Measurements from ENCODE around the gene RAB9A.
A peak's percentile ranks its signal among the peaks of the same experiment; 100 is the strongest.
"Not testable (repeated sequence)": the region's sequence is repeated elsewhere in the genome, so short reads cannot be mapped to it uniquely, and the experiment has no call there.

Gene RAB9A

GRCh38 chrX:13669246-13669737 is 19.6 kb upstream of the RAB9A start:
- no peaks in the 10 kb centered on the region for H3K36me3 ChIP-seq (ENCODE audit: insufficient read depth, low read length)
- peak overlapping the region; percentile 97 for H3K27ac ChIP-seq (ENCODE audit: low read depth, low read length)
- no peaks in the 10 kb centered on the region for H3K79me2 ChIP-seq (ENCODE audit: control insufficient read depth, insufficient read depth, low read length, unreplicated experiment)
- peak overlapping the region; percentile 85 for H2AFZ ChIP-seq (ENCODE audit: low read length, unreplicated experiment)
- peak overlapping the region; percentile 53 for H3K4me3 ChIP-seq (ENCODE audit: low read depth, low read length)
- peaks cover 14% of the 10 kb centered on the region for H3K4me1 ChIP-seq (ENCODE audit: control insufficient read depth, insufficient read depth, low read length, unreplicated experiment)
- H3K27me3 ChIP-seq (ENCODE audit: insufficient read depth, low read length), result no peaks in the 10 kb centered on the region

GRCh38 chrX:13669755-13670154 is 19.2 kb upstream of the RAB9A start:
- H3K27me3 ChIP-seq (ENCODE audit: insufficient read depth, low read length); H3K79me2 ChIP-seq (ENCODE audit: control insufficient read depth, insufficient read depth, low read length, unreplicated experiment); H3K36me3 ChIP-seq (ENCODE audit: insufficient read depth, low read length): not testable (repeated sequence)
- Histone ChIP-seq H3K27ac (ENCODE audit: low read depth, low read length) (peak overlapping the region; percentile 97), H3K4me3 (ENCODE audit: low read depth, low read length) (peak overlapping the region; percentile 53), H2AFZ (ENCODE audit: low read length, unreplicated experiment) (peak overlapping the region; percentile 85), H3K4me1 (ENCODE audit: control insufficient read depth, insufficient read depth, low read length, unreplicated experiment) (peaks cover 13% of the 10 kb centered on the region)

GRCh38 chrX:13670197-13670596 is 18.7 kb upstream of the RAB9A start:
- Histone ChIP-seq H3K27ac (ENCODE audit: low read depth, low read length) (peak overlapping the region; percentile 97; the same call in 1 of the 2 replicates), H3K27me3 (ENCODE audit: insufficient read depth, low read length) (no peaks in the 10 kb centered on the region), H3K36me3 (ENCODE audit: insufficient read depth, low read length) (no peaks in the 10 kb centered on the region)

GRCh38 chrX:13673016-13673415 is 15.9 kb upstream of the RAB9A start:
- Histone ChIP-seq H2AFZ (ENCODE audit: low read length, unreplicated experiment) (no peak overlapping the region), H3K79me2 (ENCODE audit: control insufficient read depth, insufficient read depth, low read length, unreplicated experiment) (no peaks in the 10 kb centered on the region), H3K27me3 (ENCODE audit: insufficient read depth, low read length) (no peaks in the 10 kb centered on the region), H3K36me3 (ENCODE audit: insufficient read depth, low read length) (no peaks in the 10 kb centered on the region), H3K4me3 (ENCODE audit: low read depth, low read length) (no peak overlapping the region), H3K27ac (ENCODE audit: low read depth, low read length) (no peak overlapping the region), H3K4me1 (ENCODE audit: control insufficient read depth, insufficient read depth, low read length, unreplicated experiment) (peaks cover 10% of the 10 kb centered on the region)

More at GRCh38 chrX:13670197-13670596, 18.7 kb upstream of the RAB9A start:
- H3K79me2 ChIP-seq (ENCODE audit: control insufficient read depth, insufficient read depth, low read length, unreplicated experiment), result no peaks in the 10 kb centered on the region
- H3K4me3 ChIP-seq (ENCODE audit: low read depth, low read length), result no peak overlapping the region
- H2AFZ ChIP-seq (ENCODE audit: low read length, unreplicated experiment), result no peak overlapping the region
- H3K4me1 ChIP-seq (ENCODE audit: control insufficient read depth, insufficient read depth, low read length, unreplicated experiment), result peaks cover 10% of the 10 kb centered on the region

GRCh38 chrX:13676885-13677284 is 12.0 kb upstream of the RAB9A start:
- Histone ChIP-seq H3K4me1 (ENCODE audit: control insufficient read depth, insufficient read depth, low read length, unreplicated experiment) (no peaks in the 10 kb centered on the region), H3K79me2 (ENCODE audit: control insufficient read depth, insufficient read depth, low read length, unreplicated experiment) (no peaks in the 10 kb centered on the region), H2AFZ (ENCODE audit: low read length, unreplicated experiment) (no peak overlapping the region), H3K36me3 (ENCODE audit: insufficient read depth, low read length) (no peaks in the 10 kb centered on the region), H3K4me3 (ENCODE audit: low read depth, low read length) (no peak overlapping the region), H3K27me3 (ENCODE audit: insufficient read depth, low read length) (no peaks in the 10 kb centered on the region), H3K27ac (ENCODE audit: low read depth, low read length) (no peak overlapping the region)

GRCh38 chrX:13679700-13680099 is 9.2 kb upstream of the RAB9A start:
- not testable (repeated sequence) for H3K27me3 ChIP-seq (ENCODE audit: insufficient read depth, low read length); H3K27ac ChIP-seq (ENCODE audit: low read depth, low read length); H3K4me1 ChIP-seq (ENCODE audit: control insufficient read depth, insufficient read depth, low read length, unreplicated experiment); H3K4me3 ChIP-seq (ENCODE audit: low read depth, low read length); H3K36me3 ChIP-seq (ENCODE audit: insufficient read depth, low read length); H2AFZ ChIP-seq (ENCODE audit: low read length, unreplicated experiment); H3K79me2 ChIP-seq (ENCODE audit: control insufficient read depth, insufficient read depth, low read length, unreplicated experiment)

- no peak overlapping the region for H3K4me3 ChIP-seq (ENCODE audit: low read depth, low read length)
- no peaks in the 10 kb centered on the region for H3K27me3 ChIP-seq (ENCODE audit: insufficient read depth, low read length)
- no peak overlapping the region for H3K27ac ChIP-seq (ENCODE audit: low read depth, low read length)
- H3K36me3 ChIP-seq (ENCODE audit: insufficient read depth, low read length), result no peaks in the 10 kb centered on the region
- H2AFZ ChIP-seq (ENCODE audit: low read length, unreplicated experiment), result no peak overlapping the region
- peaks cover 4% of the 10 kb centered on the region for H3K4me1 ChIP-seq (ENCODE audit: control insufficient read depth, insufficient read depth, low read length, unreplicated experiment)
- no peaks in the 10 kb centered on the region for H3K79me2 ChIP-seq (ENCODE audit: control insufficient read depth, insufficient read depth, low read length, unreplicated experiment)
Observed at GRCh38 chrX:13681595-13681994, 7.3 kb upstream of the RAB9A start.

- Histone ChIP-seq H3K4me1 (ENCODE audit: control insufficient read depth, insufficient read depth, low read length, unreplicated experiment) (peaks cover 4% of the 10 kb centered on the region), H3K4me3 (ENCODE audit: low read depth, low read length) (no peak overlapping the region), H3K79me2 (ENCODE audit: control insufficient read depth, insufficient read depth, low read length, unreplicated experiment) (peaks cover 4% of the 10 kb centered on the region), H3K27ac (ENCODE audit: low read depth, low read length) (no peak overlapping the region), H2AFZ (ENCODE audit: low read length, unreplicated experiment) (no peak overlapping the region), H3K36me3 (ENCODE audit: insufficient read depth, low read length) (no peaks in the 10 kb centered on the region), H3K27me3 (ENCODE audit: insufficient read depth, low read length) (no peaks in the 10 kb centered on the region)
Observed at GRCh38 chrX:13684361-13684760, 4.6 kb upstream of the RAB9A start.

GRCh38 chrX:13685126-13685763 is 3.7 kb upstream of the RAB9A start:
- no peak overlapping the region for H3K4me3 ChIP-seq (ENCODE audit: low read depth, low read length)
- H2AFZ ChIP-seq (ENCODE audit: low read length, unreplicated experiment), result no peak overlapping the region
- peaks cover 13% of the 10 kb centered on the region for H3K79me2 ChIP-seq (ENCODE audit: control insufficient read depth, insufficient read depth, low read length, unreplicated experiment)
- no peaks in the 10 kb centered on the region for H3K36me3 ChIP-seq (ENCODE audit: insufficient read depth, low read length)
- H3K27me3 ChIP-seq (ENCODE audit: insufficient read depth, low read length), result no peaks in the 10 kb centered on the region
- no peak overlapping the region for H3K27ac ChIP-seq (ENCODE audit: low read depth, low read length)
- peaks cover 5% of the 10 kb centered on the region for H3K4me1 ChIP-seq (ENCODE audit: control insufficient read depth, insufficient read depth, low read length, unreplicated experiment)

GRCh38 chrX:13687203-13687602 is 1.7 kb upstream of the RAB9A start:
- no peak overlapping the region for H2AFZ ChIP-seq (ENCODE audit: low read length, unreplicated experiment)
- no peak overlapping the region for H3K27ac ChIP-seq (ENCODE audit: low read depth, low read length)
- H3K4me3 ChIP-seq (ENCODE audit: low read depth, low read length), result no peak overlapping the region
- peaks cover 19% of the 10 kb centered on the region for H3K4me1 ChIP-seq (ENCODE audit: control insufficient read depth, insufficient read depth, low read length, unreplicated experiment)
- 0 out of 2 replicates have a peak, but pooled peaks cover 4% of the 10 kb centered on the region for H3K36me3 ChIP-seq (ENCODE audit: insufficient read depth, low read length)
- H3K79me2 ChIP-seq (ENCODE audit: control insufficient read depth, insufficient read depth, low read length, unreplicated experiment), result peaks cover 32% of the 10 kb centered on the region
- H3K27me3 ChIP-seq (ENCODE audit: insufficient read depth, low read length), result no peaks in the 10 kb centered on the region

- H3K27me3 ChIP-seq (ENCODE audit: insufficient read depth, low read length), result no peaks in the 10 kb centered on the region
- H3K79me2 ChIP-seq (ENCODE audit: control insufficient read depth, insufficient read depth, low read length, unreplicated experiment), result peaks cover 44% of the 10 kb centered on the region
- 0 out of 2 replicates have a peak, but pooled peaks cover 7% of the 10 kb centered on the region for H3K36me3 ChIP-seq (ENCODE audit: insufficient read depth, low read length)
- peak overlapping the region; percentile 33; the same call in 1 of the 2 replicates for H3K27ac ChIP-seq (ENCODE audit: low read depth, low read length)
- peaks cover 32% of the 10 kb centered on the region for H3K4me1 ChIP-seq (ENCODE audit: control insufficient read depth, insufficient read depth, low read length, unreplicated experiment)
- peak overlapping the region; percentile 100 for H3K4me3 ChIP-seq (ENCODE audit: low read depth, low read length)
- peak overlapping the region; percentile 55 for H2AFZ ChIP-seq (ENCODE audit: low read length, unreplicated experiment)
Observed at GRCh38 chrX:13688384-13688957, 457 bp upstream of the RAB9A start.

All from ACC112 (cell line).